Measurements from ENCODE around the gene C19orf81. TPM values are rescaled to one million over a fixed set of nuclear protein-coding genes. Genes with fewer than 3 reads are reported as not detected.

C19orf81 gene
- polyA plus RNA-seq, 3 donors, result not detected

DNA sequence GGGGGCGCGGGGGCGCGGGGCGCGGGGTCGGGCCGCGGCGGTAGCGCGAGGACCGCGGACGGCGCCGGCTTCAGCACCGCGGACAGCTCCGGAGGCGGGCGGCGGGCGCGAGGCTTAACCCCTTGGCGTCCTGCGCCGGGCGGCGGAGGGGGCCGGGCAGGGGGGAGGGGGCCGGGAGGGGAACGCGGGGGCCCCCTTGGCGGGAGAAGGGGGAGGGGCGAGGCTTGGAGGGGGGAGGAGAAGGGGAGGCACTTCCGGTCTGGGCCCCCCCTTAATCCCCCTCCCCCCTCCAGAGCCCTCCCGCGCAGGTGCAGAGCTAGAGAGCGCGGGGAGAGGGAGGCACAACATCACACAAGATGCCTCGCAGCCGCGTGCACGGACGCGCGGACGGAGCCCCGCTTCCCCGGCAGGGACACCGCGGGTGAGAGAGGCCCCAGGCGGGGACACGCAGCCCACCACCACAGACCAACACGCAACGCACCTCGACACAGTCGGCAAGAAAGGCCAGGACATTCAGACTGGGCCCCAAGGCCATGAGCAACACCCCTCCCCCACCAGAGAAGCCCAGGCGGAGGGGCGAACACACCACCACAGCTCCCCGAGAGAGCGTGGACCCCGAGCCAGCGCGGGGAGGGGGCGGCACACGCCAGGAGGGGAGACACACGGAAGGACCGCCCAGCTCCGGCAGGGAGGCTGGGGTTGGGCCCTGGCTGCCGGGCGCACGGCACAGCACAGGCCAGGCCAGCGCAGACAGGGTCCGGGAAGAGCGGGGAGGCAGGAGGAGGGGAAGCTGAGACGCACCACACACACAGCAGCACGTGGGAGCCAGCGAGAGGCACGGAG lies 46.2 kb downstream of the C19orf81 start:
- H3K27ac ChIP-seq (ENCODE audit: low read depth in 1 of 2, low read length in 2 of 2), result no peak overlapping the region

DNA sequence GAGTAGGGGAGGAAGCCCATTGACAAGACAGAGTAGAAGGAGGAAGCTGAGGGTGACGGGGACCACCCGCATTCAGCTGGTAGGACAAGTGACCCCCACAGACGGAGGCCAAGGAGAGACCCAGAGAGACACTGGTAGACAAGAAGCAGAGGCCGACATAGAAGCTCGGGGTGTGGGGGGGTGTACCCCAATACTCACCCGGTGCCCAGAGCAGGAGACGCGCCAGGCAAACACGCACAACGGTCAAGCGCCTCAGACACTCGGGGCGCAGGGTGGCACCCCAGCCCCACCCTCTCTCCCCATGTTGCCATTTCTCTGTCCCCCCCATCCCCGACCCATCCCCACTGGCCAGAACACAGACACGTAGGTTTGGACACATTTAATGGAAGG lies 46.8 kb downstream of the C19orf81 start:
- H3K4me1 Mint-ChIP-seq, result no peaks in the 10 kb centered on the region
- no peak overlapping the region for H3K4me2 ChIP-seq (replicated peaks; ENCODE audit: extremely low read depth, low read length, poor library complexity, severe bottlenecking)
- H3K36me3 Mint-ChIP-seq, result peaks cover 0 to 2% of the 10 kb centered on the region in 2 donors
- no peak overlapping the region for H3K27ac Mint-ChIP-seq
- peaks cover 0 to 10% (median 2%) of the 10 kb centered on the region in 7 donors for H3K9me3 Mint-ChIP-seq
- H3K9me3 ChIP-seq (replicated peaks in 1 of 2; ENCODE audit: control insufficient read depth in 1 of 2, insufficient read depth in 1 of 2, low read length in 2 of 2), result peaks cover 0 to 11% of the 10 kb centered on the region in 2 donors
- H3K4me3 ChIP-seq (replicated peaks in 1 of 3; ENCODE audit: low read depth in 2 of 3, low read length in 3 of 3), result no peak overlapping the region
- peak overlapping the region in 1 of 2 donors; percentile 71 for H3K4me3 Mint-ChIP-seq
- H2AFZ ChIP-seq (ENCODE audit: insufficient read depth, low read depth, low read length, poor library complexity, severe bottlenecking), result no peak overlapping the region
- H3K9ac ChIP-seq (ENCODE audit: insufficient read depth, low read length, poor library complexity, severe bottlenecking), result no peak overlapping the region
- H3K4me1 ChIP-seq (ENCODE audit: control insufficient read depth in 1 of 2, insufficient read depth in 2 of 2, low read length in 2 of 2), result no peaks in the 10 kb centered on the region
- TF ChIP-seq, protein P1, sequence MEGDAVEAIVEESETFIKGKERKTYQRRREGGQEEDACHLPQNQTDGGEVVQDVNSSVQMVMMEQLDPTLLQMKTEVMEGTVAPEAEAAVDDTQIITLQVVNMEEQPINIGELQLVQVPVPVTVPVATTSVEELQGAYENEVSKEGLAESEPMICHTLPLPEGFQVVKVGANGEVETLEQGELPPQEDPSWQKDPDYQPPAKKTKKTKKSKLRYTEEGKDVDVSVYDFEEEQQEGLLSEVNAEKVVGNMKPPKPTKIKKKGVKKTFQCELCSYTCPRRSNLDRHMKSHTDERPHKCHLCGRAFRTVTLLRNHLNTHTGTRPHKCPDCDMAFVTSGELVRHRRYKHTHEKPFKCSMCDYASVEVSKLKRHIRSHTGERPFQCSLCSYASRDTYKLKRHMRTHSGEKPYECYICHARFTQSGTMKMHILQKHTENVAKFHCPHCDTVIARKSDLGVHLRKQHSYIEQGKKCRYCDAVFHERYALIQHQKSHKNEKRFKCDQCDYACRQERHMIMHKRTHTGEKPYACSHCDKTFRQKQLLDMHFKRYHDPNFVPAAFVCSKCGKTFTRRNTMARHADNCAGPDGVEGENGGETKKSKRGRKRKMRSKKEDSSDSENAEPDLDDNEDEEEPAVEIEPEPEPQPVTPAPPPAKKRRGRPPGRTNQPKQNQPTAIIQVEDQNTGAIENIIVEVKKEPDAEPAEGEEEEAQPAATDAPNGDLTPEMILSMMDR (IDR thresholded peaks at IDR 0.05), result no peak
- WGBS (ENCODE audit: insufficient coverage), result 59% methylated on average over 10 of the region's 15 CpGs
- H4K20me1 ChIP-seq (ENCODE audit: insufficient read depth, low read length), result no peaks in the 10 kb centered on the region
- no peak overlapping the region for H3K27ac ChIP-seq (ENCODE audit: low read depth in 1 of 2, low read length in 2 of 2)
- H3K79me2 ChIP-seq (ENCODE audit: insufficient read depth, low read length), result no peaks in the 10 kb centered on the region
- no peak for DNase-seq
- H3K27me3 Mint-ChIP-seq (ENCODE audit: low read depth in 3 of 3), result peaks cover 48 to 66% (median 51%) of the 10 kb centered on the region in 3 donors
- intact Hi-C loops (cut with micrococcal nuclease), result no loop called here
- peaks cover 14 to 33% of the 10 kb centered on the region in 2 donors for H3K27me3 ChIP-seq (ENCODE audit: control insufficient read depth in 2 of 2, insufficient read depth in 2 of 2, low read length in 2 of 2)
- H3K36me3 ChIP-seq (replicated peaks in 1 of 2; ENCODE audit: control insufficient read depth in 1 of 2, insufficient read depth in 2 of 2, low read length in 2 of 2), result no peaks in the 10 kb centered on the region

More for the DNA sequence above, 46.2 kb downstream of the C19orf81 start:
- Histone ChIP-seq H3K4me3 (replicated peaks in 1 of 3; ENCODE audit: low read depth in 2 of 3, low read length in 3 of 3) (no peak overlapping the region), H3K27me3 (ENCODE audit: control insufficient read depth in 2 of 2, insufficient read depth in 2 of 2, low read length in 2 of 2) (peaks cover 14 to 33% of the 10 kb centered on the region in 2 donors), H2AFZ (ENCODE audit: insufficient read depth, low read depth, low read length, poor library complexity, severe bottlenecking) (no peak overlapping the region), H4K20me1 (ENCODE audit: insufficient read depth, low read length) (no peaks in the 10 kb centered on the region), H3K79me2 (ENCODE audit: insufficient read depth, low read length) (no peaks in the 10 kb centered on the region), H3K9ac (ENCODE audit: insufficient read depth, low read length, poor library complexity, severe bottlenecking) (no peak overlapping the region), H3K4me2 (replicated peaks; ENCODE audit: extremely low read depth, low read length, poor library complexity, severe bottlenecking) (no peak overlapping the region), H3K4me1 (ENCODE audit: control insufficient read depth in 1 of 2, insufficient read depth in 2 of 2, low read length in 2 of 2) (no peaks in the 10 kb centered on the region), H3K9me3 (replicated peaks in 1 of 2; ENCODE audit: control insufficient read depth in 1 of 2, insufficient read depth in 1 of 2, low read length in 2 of 2) (peaks cover 0 to 11% of the 10 kb centered on the region in 2 donors), H3K36me3 (replicated peaks in 1 of 2; ENCODE audit: control insufficient read depth in 1 of 2, insufficient read depth in 2 of 2, low read length in 2 of 2) (no peaks in the 10 kb centered on the region)
- Mint-ChIP-seq H3K9me3 (peaks cover 0 to 10% (median 2%) of the 10 kb centered on the region in 7 donors), H3K4me1 (no peaks in the 10 kb centered on the region), H3K27ac (peak overlapping the region in 1 of 7 donors; percentile 36), H3K27me3 (ENCODE audit: low read depth in 3 of 3) (peaks cover 46 to 72% (median 51%) of the 10 kb centered on the region in 3 donors), H3K4me3 (peak overlapping the region in 1 of 2 donors; percentile 71), H3K36me3 (peaks cover 0 to 2% of the 10 kb centered on the region in 2 donors)
- no peak for DNase-seq
- intact Hi-C loops (cut with micrococcal nuclease), result no loop called here
- TF ChIP-seq, protein P1 (IDR thresholded peaks at IDR 0.05), result no peak
- 5% methylated on average over 36 of the region's 81 CpGs for WGBS (ENCODE audit: insufficient coverage)

All from CD14-positive monocyte (primary cell).